GM13977 (cell line): ENCODE data around the gene HRH1.
A peak's percentile ranks its signal among the peaks of the same experiment; 100 is the strongest.

ENCODE experiments used
- DNase-seq: peaks from one replicate; pipeline ENCODE4 v3.0.0; 2012; ENCODE audit warnings: low spot score
- in situ Hi-C: fragments of 300-500 bp; cut with MboI; formaldehyde crosslinking; loops from one replicate; pipeline ENCODE4 v1.12.0; 2022; ENCODE audit warnings: low sequenced_read_pairs, low pct_unique_long_range_greater_than_20kb, mixed read lengths, inconsistent platforms; ENCODE audit not compliant: unreplicated experiment
- TF ChIP-seq, protein P1 (sequence below): IDR thresholded peaks from 2 replicates; pipeline ENCODE4 v1.5.1; 2012; ENCODE audit warnings: mild to moderate bottlenecking, control low read depth; ENCODE audit not compliant: insufficient read depth; ENCODE audit errors: extremely low read depth, missing control alignments

HRH1 gene

DNA sequence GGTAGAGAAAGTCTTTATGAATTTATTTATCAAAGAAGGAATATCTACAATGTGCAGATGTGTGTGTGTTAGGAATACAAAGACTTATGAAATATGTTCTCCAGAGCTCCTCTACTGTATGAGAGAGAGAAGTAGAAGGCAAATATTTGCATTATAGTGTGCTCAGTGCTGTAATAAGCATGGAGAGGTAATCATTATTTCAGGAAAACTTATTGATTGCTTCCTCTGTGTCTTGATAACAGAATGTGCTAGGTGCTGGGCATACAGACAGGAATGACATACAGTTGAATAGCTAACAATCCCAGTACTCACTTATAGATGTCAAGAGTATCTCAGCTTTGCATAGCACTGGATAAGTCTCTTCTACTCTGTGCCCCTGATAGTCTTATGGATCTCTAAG lies 148.2 kb downstream of the HRH1 start:
- no peak for DNase-seq
- in situ Hi-C loops, result no loop called here
- TF ChIP-seq, protein P1, sequence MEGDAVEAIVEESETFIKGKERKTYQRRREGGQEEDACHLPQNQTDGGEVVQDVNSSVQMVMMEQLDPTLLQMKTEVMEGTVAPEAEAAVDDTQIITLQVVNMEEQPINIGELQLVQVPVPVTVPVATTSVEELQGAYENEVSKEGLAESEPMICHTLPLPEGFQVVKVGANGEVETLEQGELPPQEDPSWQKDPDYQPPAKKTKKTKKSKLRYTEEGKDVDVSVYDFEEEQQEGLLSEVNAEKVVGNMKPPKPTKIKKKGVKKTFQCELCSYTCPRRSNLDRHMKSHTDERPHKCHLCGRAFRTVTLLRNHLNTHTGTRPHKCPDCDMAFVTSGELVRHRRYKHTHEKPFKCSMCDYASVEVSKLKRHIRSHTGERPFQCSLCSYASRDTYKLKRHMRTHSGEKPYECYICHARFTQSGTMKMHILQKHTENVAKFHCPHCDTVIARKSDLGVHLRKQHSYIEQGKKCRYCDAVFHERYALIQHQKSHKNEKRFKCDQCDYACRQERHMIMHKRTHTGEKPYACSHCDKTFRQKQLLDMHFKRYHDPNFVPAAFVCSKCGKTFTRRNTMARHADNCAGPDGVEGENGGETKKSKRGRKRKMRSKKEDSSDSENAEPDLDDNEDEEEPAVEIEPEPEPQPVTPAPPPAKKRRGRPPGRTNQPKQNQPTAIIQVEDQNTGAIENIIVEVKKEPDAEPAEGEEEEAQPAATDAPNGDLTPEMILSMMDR, result no peak

DNA sequence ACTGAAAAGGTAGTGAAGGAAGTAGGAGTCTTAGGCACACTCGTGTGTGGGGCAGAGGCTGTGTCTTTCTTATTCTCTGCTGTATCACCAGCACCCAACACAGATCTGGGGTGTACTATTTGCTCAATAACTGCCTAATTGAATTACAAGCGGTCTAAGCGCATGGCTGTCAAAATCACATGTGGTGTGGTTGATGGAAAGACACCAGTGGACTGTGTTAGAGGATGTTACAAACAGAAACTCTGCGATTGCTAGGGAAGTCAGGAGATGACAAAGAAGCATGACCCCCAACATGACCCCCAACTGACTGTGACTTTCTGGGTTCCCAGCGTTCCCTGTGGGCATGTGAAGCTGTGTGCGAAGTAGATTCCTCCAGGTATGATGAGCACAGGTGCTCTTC lies 149.9 kb downstream of the HRH1 start:
- DNase-seq, result no peak
- in situ Hi-C loops, result no loop called here
- TF ChIP-seq, protein P1, result no peak

DNA sequence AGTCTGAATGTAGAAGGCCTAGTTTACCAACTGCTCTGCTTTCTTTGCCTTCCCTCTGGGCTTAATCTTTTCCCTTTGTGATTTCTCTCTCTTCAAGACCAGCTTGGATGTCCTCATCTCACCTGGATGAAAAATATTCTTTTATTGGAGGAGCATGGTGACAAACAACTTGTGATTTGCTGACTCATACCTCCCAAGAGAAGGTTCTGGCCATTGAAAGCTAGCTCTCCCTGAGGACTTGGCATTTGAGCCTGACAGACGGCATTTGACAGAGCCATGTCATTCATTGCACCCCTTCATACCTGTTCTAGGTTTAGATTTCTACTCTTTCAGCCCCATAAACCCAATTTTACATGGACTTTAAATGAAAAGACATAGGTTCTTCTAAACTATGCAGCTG lies 151.2 kb downstream of the HRH1 start:
- TF ChIP-seq, protein P1, result no peak
- in situ Hi-C loops, result no loop called here
- no peak for DNase-seq

DNA sequence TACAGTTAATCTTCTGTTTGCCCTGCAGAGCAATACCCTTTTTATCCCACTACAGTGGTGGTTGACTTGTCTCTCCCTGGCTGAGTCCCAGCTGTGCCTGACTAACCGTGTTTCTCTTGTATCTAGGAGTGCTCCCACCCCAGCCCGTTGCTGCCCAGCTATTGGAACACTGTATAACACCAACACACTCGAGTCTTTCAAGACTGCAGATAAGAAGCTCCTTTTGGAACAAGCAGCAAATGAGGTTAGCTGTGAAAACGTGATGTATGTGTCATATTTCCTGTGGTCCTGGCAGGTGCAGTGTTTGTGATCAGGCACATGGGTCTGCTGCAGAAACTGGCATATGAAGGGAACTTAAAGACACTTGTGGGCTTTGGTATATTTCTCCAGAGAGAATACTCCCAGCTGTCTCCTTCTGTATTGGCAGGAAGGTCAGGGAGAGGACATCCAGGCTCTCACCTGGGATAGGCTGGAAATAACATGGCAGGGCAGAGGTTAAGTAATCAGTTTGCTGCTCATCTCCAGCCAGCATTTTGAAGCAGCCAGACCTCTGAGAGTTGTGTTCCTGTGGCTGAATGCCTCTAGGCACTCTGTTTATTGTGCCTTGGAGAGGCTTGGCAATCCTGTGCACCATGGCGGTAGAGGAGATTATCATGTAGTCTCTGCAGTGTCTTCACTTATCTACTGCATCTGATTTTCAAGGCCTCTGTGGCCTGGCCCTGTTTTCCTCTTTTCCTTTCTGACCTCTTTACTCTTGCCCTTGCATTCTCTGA lies 152.7 kb downstream of the HRH1 start:
- TF ChIP-seq, protein P1, result no peak
- peak; percentile 15 for DNase-seq
- in situ Hi-C loops, result no loop called here

DNA sequence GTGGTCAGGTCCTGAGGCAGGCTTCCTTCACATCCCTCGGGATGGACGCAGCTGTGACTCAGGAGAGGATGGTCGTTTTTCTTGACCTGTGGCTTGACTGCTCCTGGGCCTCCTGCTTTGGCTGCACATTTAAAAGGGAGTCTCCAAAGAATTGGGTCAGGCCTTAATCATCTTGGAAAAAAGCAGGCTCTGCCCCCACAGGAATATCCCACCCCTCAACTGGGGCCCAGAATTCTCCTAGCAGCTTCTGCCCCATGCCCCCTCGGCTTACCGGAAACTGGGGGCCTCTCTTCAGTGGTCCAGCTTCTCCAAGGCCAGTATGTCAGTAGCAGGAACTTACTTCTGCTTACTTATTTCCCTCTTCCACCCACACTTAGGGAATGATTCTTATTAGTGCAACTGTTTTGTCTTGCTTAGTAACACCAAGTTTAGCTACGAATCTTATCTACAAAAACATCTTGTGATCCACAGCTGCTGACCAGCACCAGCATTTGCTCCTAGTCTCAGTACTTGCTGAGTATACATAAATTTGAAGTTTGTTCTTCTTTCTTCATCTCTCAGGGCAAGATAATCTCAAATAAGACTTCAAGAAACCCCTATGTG lies 153.6 kb downstream of the HRH1 start:
- in situ Hi-C loops, result no loop called here
- TF ChIP-seq, protein P1, result no peak
- no peak for DNase-seq

DNA sequence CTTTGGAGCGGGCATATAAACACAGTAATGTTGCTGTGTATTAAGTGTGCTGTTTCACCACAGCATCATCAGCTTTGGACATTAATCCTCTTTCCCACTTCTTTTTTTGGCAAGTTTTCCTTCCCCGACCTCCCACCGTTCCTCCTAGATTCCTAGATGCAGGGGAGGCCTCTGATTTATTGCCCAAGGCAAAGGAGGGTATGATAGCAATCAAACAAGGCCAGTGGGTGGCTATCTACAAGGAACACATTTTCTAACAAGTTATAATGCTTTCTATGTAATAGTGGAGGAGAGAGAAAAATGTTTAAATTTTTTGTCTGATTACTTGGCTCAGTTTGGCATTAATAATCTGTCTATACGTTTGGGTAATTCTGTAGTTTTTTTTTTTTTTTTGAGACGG lies 156.0 kb downstream of the HRH1 start:
- TF ChIP-seq, protein P1, result no peak
- in situ Hi-C loops, result no loop called here
- DNase-seq, result no peak
